ENCODE data around the gene CDK5RAP2. TPM values are rescaled to one million over a fixed set of nuclear protein-coding genes. Genes with fewer than 3 reads are reported as not detected.

The CDK5RAP2 gene
- total and polyA plus RNA-seq, 2 experiments from 2014 or later = 23.9 to 30.9 TPM

DNA sequence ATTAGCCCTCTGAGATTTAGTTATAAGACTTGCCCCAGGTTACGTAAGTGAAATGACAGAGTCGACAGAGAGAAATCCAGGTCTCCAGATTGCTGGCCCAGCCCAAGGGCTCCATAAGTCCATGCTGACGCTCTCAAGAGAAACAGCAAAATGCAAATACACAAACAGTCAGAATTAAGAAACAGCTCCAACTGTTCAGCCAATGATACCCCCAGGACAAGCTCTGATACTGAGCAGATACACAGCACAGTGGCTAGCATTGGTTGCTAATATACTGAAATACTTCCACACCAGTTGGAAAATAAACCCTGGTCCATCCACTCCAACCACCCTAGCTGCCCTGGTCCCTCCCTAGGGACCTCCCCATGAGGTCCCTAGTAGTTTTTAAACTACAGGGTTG is 94.2 kb downstream of the CDK5RAP2 start:
- H3K4me3 ChIP-seq = no peak overlapping the region
- H3K9me3 ChIP-seq (ENCODE audit: low read depth) = no peaks in the 10 kb centered on the region
- no peaks in the 10 kb centered on the region for H3K79me2 ChIP-seq
- TF ChIP-seq, protein P1, sequence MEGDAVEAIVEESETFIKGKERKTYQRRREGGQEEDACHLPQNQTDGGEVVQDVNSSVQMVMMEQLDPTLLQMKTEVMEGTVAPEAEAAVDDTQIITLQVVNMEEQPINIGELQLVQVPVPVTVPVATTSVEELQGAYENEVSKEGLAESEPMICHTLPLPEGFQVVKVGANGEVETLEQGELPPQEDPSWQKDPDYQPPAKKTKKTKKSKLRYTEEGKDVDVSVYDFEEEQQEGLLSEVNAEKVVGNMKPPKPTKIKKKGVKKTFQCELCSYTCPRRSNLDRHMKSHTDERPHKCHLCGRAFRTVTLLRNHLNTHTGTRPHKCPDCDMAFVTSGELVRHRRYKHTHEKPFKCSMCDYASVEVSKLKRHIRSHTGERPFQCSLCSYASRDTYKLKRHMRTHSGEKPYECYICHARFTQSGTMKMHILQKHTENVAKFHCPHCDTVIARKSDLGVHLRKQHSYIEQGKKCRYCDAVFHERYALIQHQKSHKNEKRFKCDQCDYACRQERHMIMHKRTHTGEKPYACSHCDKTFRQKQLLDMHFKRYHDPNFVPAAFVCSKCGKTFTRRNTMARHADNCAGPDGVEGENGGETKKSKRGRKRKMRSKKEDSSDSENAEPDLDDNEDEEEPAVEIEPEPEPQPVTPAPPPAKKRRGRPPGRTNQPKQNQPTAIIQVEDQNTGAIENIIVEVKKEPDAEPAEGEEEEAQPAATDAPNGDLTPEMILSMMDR (IDR thresholded peaks at IDR 0.05; ENCODE audit: poor library complexity) = no peak
- TF ChIP-seq EZH2phosphoT487 (IDR thresholded peaks at IDR 0.05; ENCODE audit: low read depth, severe bottlenecking, unreplicated experiment) (no peak), EZH2 (IDR thresholded peaks at IDR 0.05; ENCODE audit: borderline replicate concordance) (no peak)
- H3K36me3 ChIP-seq (replicated peaks; ENCODE audit: insufficient read depth, low read depth) = no peaks in the 10 kb centered on the region
- no peaks in the 10 kb centered on the region for H3K27me3 ChIP-seq
- no peaks in the 10 kb centered on the region for H3K4me1 ChIP-seq (ENCODE audit: insufficient read depth)
- no peaks in the 10 kb centered on the region for H3K9me2 ChIP-seq (replicated peaks; ENCODE audit: insufficient read depth)
- no peak overlapping the region for H3K4me2 ChIP-seq
- no peaks in the 10 kb centered on the region for H4K20me1 ChIP-seq (ENCODE audit: insufficient read depth, poor library complexity, severe bottlenecking)
- no peak for DNase-seq (ENCODE audit: low spot score)
- H3K27ac ChIP-seq = no peak overlapping the region
- H2AFZ ChIP-seq = no peak overlapping the region
- WGBS (ENCODE audit: low lambda C conversion rate, missing lambda C conversion rate) = 84% methylated on average over 3 of the region's 3 CpGs

DNA sequence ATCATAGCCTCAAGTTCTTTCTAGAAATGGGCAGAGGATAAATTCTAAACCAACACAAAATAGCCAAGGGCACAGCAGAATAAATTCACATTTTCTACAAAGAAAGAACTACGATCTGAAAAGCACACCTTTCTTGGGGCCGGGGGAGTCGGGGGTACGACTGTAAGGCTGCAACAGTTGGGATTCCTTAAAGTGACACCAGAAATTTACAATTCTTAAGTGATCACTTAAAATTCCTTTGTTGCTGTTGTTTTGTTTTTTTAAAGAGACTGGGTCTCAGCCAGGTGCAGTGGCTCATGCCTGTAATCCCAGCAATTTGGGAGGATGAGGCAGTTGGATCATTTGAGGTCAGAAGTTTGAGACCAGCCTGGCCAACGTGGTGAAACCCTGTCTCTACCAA is 95.8 kb downstream of the CDK5RAP2 start:
- Histone ChIP-seq H3K4me1 (ENCODE audit: insufficient read depth) (no peaks in the 10 kb centered on the region), H3K9me3 (ENCODE audit: low read depth) (no peaks in the 10 kb centered on the region), H4K20me1 (ENCODE audit: insufficient read depth, poor library complexity, severe bottlenecking) (no peaks in the 10 kb centered on the region), H3K4me3 (no peak overlapping the region), H3K27me3 (no peaks in the 10 kb centered on the region), H3K4me2 (no peak overlapping the region), H3K36me3 (replicated peaks; ENCODE audit: insufficient read depth, low read depth) (no peaks in the 10 kb centered on the region), H3K9me2 (replicated peaks; ENCODE audit: insufficient read depth) (no peaks in the 10 kb centered on the region), H3K79me2 (no peaks in the 10 kb centered on the region), H3K27ac (no peak overlapping the region), H2AFZ (no peak overlapping the region)
- DNase-seq (ENCODE audit: low spot score) = no peak
- 81% methylated on average over 5 of the region's 5 CpGs for WGBS (ENCODE audit: low lambda C conversion rate, missing lambda C conversion rate)
- no peak for TF ChIP-seq EZH2phosphoT487 (IDR thresholded peaks at IDR 0.05; ENCODE audit: low read depth, severe bottlenecking, unreplicated experiment)
- TF ChIP-seq, protein P1 (IDR thresholded peaks at IDR 0.05; ENCODE audit: poor library complexity) = no peak
- TF ChIP-seq EZH2 (IDR thresholded peaks at IDR 0.05; ENCODE audit: borderline replicate concordance) = no peak

DNA sequence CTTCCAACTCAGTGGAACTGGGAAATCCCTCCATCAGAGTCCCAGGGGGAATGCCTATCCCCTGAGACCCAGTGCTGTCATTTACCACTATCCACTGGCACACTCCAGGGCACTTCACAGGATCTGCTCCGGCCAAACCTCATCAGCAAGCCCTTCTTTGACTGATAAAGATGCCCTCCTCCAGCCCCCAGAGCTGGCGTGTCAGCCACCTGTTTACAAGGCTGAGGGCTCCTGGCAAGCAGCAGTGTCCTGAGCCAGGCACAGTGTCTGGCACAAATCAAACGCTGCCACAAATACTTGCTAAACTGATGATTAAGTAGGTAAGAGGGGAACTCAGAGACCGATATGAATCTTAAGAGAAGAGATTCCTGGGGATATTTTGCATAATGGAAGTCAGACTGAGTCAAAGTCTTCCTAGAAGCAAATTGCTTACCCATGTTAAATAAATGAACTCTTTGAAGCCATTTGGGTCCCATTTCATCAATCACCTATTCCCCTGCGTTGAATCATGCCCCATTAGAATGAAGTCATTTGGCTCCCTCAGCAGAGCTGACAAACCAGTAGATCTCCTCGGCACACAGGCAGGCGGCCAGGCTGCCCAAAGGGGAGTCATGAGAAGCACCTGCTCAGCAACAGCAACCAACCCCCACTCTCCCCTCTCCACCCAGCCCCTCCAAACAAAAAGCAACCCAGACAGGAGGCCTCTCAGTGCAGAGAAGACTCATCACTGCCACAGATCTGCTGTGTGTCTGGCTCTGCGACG is 97.4 kb downstream of the CDK5RAP2 start:
- no peaks in the 10 kb centered on the region for H3K9me3 ChIP-seq (ENCODE audit: low read depth)
- no peak overlapping the region for H3K27ac ChIP-seq
- no peaks in the 10 kb centered on the region for H4K20me1 ChIP-seq (ENCODE audit: insufficient read depth, poor library complexity, severe bottlenecking)
- H3K79me2 ChIP-seq = no peaks in the 10 kb centered on the region
- no peaks in the 10 kb centered on the region for H3K4me1 ChIP-seq (ENCODE audit: insufficient read depth)
- no peaks in the 10 kb centered on the region for H3K9me2 ChIP-seq (replicated peaks; ENCODE audit: insufficient read depth)
- no peak for TF ChIP-seq EZH2phosphoT487 (IDR thresholded peaks at IDR 0.05; ENCODE audit: low read depth, severe bottlenecking, unreplicated experiment)
- TF ChIP-seq, protein P1 (IDR thresholded peaks at IDR 0.05; ENCODE audit: poor library complexity) = no peak
- no peak for TF ChIP-seq EZH2 (IDR thresholded peaks at IDR 0.05; ENCODE audit: borderline replicate concordance)
- H3K4me2 ChIP-seq = no peak overlapping the region
- 85% methylated on average over 9 of the region's 9 CpGs for WGBS (ENCODE audit: low lambda C conversion rate, missing lambda C conversion rate)
- DNase-seq (ENCODE audit: low spot score) = no peak
- H3K27me3 ChIP-seq = no peaks in the 10 kb centered on the region
- H2AFZ ChIP-seq = no peak overlapping the region
- H3K4me3 ChIP-seq = no peak overlapping the region
- no peaks in the 10 kb centered on the region for H3K36me3 ChIP-seq (replicated peaks; ENCODE audit: insufficient read depth, low read depth)
